HepG2 (cell line): ENCODE measurements around the gene HOXC11. TPM values are rescaled to one million over a fixed set of nuclear protein-coding genes. Genes with fewer than 3 reads are reported as not detected.

Source experiments
- ATAC-seq: fragments of 200-7000 bp; cut with Tn5 transposase; 3 replicates; pipeline ENCODE4 v1.9.1; 2020; ENCODE audit warnings: mild to moderate bottlenecking, moderate library complexity
- BruUV-seq: library from RNA; stranded (reverse); fragments of 400-500 nt; replicated peaks from 2 replicates; lab custom pipeline; 2021; lab: Mats Ljungman, UMichigan
- CTCF ChIA-PET: fragments of 300-600 bp; formaldehyde crosslinking; extraction: SDS; loops from one replicate; lab custom pipeline; 2021; ENCODE audit warnings: low total read pairs, inconsistent platforms, low intra/inter-chr PET ratio; lab: Yijun Ruan, JAX
- POLR2A ChIA-PET: fragments of 350-600 bp; sonication (Branson Sonifier 250); formaldehyde crosslinking; loops from one replicate; lab custom pipeline; 2020; ENCODE audit warnings: antibody characterized with exemption, inconsistent platforms; lab: Yijun Ruan, JAX
- DNase-seq: peaks from one replicate; pipeline ENCODE4 v3.0.0-alpha.2; 2015; ENCODE audit warnings: low spot score
- FAIRE-seq: peaks from 3 replicates; lab custom pipeline; 2011; peaks lifted over from hg19 to GRCh38; lab: Jason Lieb, UNC
- H2AFZ ChIP-seq: one replicate; pipeline ENCODE4 v1.6.1; 2011; ENCODE audit warnings: low read length, inconsistent platforms
- H3K27ac ChIP-seq: fragments of 300-600 bp; 3 replicates; pipeline ENCODE4 v1.8.0; 2011; ENCODE audit warnings: mixed run types, mild to moderate bottlenecking, mixed read lengths, low read length, inconsistent platforms; ENCODE audit not compliant: insufficient read depth; ENCODE audit errors: extremely low read length
- H3K27me3 ChIP-seq, 2 experiments: fragments of 200-600 bp in 1 of 2; 2 replicates in 1 of 2; 3 replicates in 1 of 2; pipeline versions ENCODE4 v1.6.0 to v1.8.0; 2011; ENCODE audit warnings: low read length in 2 of 2, mild to moderate bottlenecking in 2 of 2, moderate library complexity in 2 of 2, inconsistent platforms in 1 of 2; ENCODE audit not compliant: insufficient read depth in 2 of 2, control insufficient read depth in 1 of 2
- H3K36me3 ChIP-seq, 2 experiments: fragments of 200-600 bp in 1 of 2; replicated peaks in 1 of 2; 2 replicates in 1 of 2; 3 replicates in 1 of 2; pipeline versions ENCODE4 v1.5.1 to v1.8.0; 2011; ENCODE audit warnings: low read length in 2 of 2, inconsistent platforms in 1 of 2; ENCODE audit not compliant: insufficient read depth in 2 of 2, control insufficient read depth in 1 of 2
- H3K4me1 ChIP-seq: 2 replicates; pipeline ENCODE4 v1.5.1; 2012; ENCODE audit warnings: low read length, inconsistent platforms; ENCODE audit not compliant: insufficient read depth
- H3K4me2 ChIP-seq: 2 replicates; pipeline ENCODE4 v1.6.0; 2011; ENCODE audit warnings: low read depth, low read length, inconsistent platforms
- H3K4me3 ChIP-seq, 3 experiments: fragments of 200-600 bp in 1 of 3; sonication (generic), shearing (Covaris generic) in 1 of 3; replicated peaks in 1 of 3; 2 replicates each; pipeline ENCODE4 v1.5.1; 2011 to 2016; ENCODE audit warnings: low read length in 3 of 3, inconsistent platforms in 2 of 3, low read depth in 2 of 3, mild to moderate bottlenecking in 2 of 3, control low read depth in 1 of 3, mixed read lengths in 1 of 3; ENCODE audit not compliant: insufficient read depth in 1 of 3
- H3K79me2 ChIP-seq: one replicate; pipeline ENCODE4 v1.6.1; 2011; ENCODE audit warnings: low read length, inconsistent platforms; ENCODE audit not compliant: insufficient read depth
- H3K9ac ChIP-seq: 2 replicates; pipeline ENCODE4 v1.6.0; 2011; ENCODE audit warnings: mild to moderate bottlenecking, low read depth, low read length, inconsistent platforms; ENCODE audit not compliant: insufficient read depth
- H3K9me3 ChIP-seq: 2 replicates; pipeline ENCODE4 v1.5.1; 2012; ENCODE audit warnings: mild to moderate bottlenecking, low read length
- H4K20me1 ChIP-seq: 2 replicates; pipeline ENCODE4 v1.6.0; 2011; ENCODE audit warnings: inconsistent platforms, mild to moderate bottlenecking, low read length, moderate library complexity; ENCODE audit not compliant: insufficient read depth
- ATF1 ChIP-seq: IDR thresholded peaks from 2 replicates; pipeline ENCODE4 v1.6.1; 2016; ENCODE audit warnings: mild to moderate bottlenecking, control low read depth
- ZMYM3 ChIP-seq: sonication (generic); formaldehyde crosslinking; IDR thresholded peaks from 2 replicates; pipeline ENCODE4 v1.5.1; 2020; ENCODE audit warnings: mild to moderate bottlenecking, missing genetic modification reagents
- ZNF556 ChIP-seq: sonication (generic); formaldehyde crosslinking; IDR thresholded peaks from 2 replicates; pipeline ENCODE4 v1.4.0; 2020; ENCODE audit warnings: mild to moderate bottlenecking, missing genetic modification reagents, borderline replicate concordance
- WGBS: methylation state at CpG from one replicate; pipeline ENCODE4 v1.1.6; 2017; ENCODE audit warnings: low lambda C conversion rate; 5-methylcytosine and 5-hydroxymethylcytosine counted together
- in situ Hi-C: cut with HindIII; loops from 2 replicates; pipeline ENCODE4 v1.10.0; 2017; ENCODE audit warnings: low pct_unique_long_range_greater_than_20kb; ENCODE audit not compliant: extremely low pct_ligation_motif_present
- intact Hi-C: fragments of 100-400 bp; cut with micrococcal nuclease; formaldehyde crosslinking; loops from one replicate; pipeline ENCODE4 v1.10.0; 2022; ENCODE audit not compliant: unreplicated experiment
- polyA plus RNA-seq, 8 experiments: library from polyadenylated mRNA; depleted of rRNA in 3 of 8; stranded (reverse) in 7 of 8; unstranded in 1 of 8; fragments of >200 nt; fragmentation: Illumina TruSeq in 4 of 8; extraction: Trizol in 4 of 8; gene quantifications; 2 replicates each; pipeline versions ENCODE4 v1.2.1 to v1.2.3, GENCODE V29; 2011 to 2016; ENCODE audit warnings: low read depth in 4 of 8, missing spikeins in 1 of 8, mixed read lengths in 1 of 8; ENCODE audit not compliant: insufficient read depth in 1 of 8
- total RNA-seq, 5 experiments: library from RNA; depleted of rRNA; stranded (reverse); fragments of >200 nt; fragmentation: Illumina TruSeq; extraction: Trizol; gene quantifications; 2 replicates each; pipeline ENCODE4 v1.2.3, GENCODE V29; 2016; ENCODE audit warnings: low read depth in 1 of 5
- TF ChIP-seq, protein P1 (sequence below): sonication (generic); formaldehyde crosslinking; IDR thresholded peaks from 2 replicates; pipeline ENCODE4 v1.8.1; 2023; ENCODE audit warnings: mild to moderate bottlenecking, missing genetic modification reagents
- TF ChIP-seq, protein P2 (sequence below): sonication (generic); formaldehyde crosslinking; IDR thresholded peaks from 2 replicates; pipeline ENCODE4 v1.5.0; 2020; ENCODE audit warnings: missing genetic modification reagents

Gene HOXC11
- total and polyA plus RNA-seq, 2 of the 13 experiments (the other 11 are each of a cell fraction or from before 2014, with no cell fraction given) = not detected

DNA sequence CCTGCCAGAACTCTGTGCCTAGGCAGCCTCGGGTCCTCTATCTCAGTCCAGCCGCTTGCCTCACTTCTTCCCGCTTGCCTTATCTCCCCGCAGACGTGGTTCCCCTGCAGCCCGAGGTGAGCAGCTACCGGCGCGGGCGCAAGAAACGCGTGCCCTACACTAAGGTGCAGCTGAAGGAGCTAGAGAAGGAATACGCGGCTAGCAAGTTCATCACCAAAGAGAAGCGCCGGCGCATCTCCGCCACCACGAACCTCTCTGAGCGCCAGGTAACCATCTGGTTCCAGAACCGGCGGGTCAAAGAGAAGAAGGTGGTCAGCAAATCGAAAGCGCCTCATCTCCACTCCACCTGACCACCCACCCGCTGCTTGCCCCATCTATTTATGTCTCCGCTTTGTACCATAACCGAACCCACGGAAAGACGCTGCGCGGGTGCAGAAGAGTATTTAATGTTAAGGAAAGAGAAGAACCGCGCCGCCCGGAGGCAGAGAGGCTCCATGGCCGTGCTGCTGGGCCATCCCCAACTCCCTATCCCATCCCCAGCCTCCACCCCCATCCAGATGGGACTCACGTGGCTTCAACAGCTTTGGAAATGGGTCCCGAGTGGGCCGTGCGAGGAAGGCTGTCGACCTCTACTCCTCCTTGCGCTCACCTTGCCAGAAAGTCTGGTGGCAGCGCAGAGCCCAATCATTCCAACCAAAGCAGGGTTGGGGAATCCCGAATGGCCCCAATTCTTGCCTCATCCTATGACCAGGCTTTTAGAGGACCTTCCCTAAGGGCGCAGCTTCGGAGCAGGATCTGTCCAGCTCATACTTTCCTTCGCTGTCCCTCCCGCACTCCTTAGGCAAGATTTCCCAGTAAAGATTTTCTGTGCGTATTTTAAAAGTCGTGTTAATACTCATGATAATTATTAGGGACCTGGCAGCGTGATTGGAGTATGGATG, 27.7 kb upstream of the HOXC11 start:
- no peak overlapping the region for H3K4me3 ChIP-seq
- H3K79me2 ChIP-seq = no peaks in the 10 kb centered on the region
- in situ Hi-C loops (loop anchor here (25.0 kb wide), 1 partner anchor 158 kb away; no protein-coding TSS in a partner anchor), intact Hi-C loops (no loop called here)
- H3K27me3 ChIP-seq = peaks cover 11 to 79% of the 10 kb centered on the region in 2 experiments
- no peaks in the 10 kb centered on the region for H3K9me3 ChIP-seq
- no peak overlapping the region for H3K9ac ChIP-seq
- TF ChIP-seq, protein P1, sequence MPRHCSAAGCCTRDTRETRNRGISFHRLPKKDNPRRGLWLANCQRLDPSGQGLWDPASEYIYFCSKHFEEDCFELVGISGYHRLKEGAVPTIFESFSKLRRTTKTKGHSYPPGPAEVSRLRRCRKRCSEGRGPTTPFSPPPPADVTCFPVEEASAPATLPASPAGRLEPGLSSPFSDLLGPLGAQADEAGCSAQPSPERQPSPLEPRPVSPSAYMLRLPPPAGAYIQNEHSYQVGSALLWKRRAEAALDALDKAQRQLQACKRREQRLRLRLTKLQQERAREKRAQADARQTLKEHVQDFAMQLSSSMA (CRISPR knock-in tag) = no peak
- TF ChIP-seq, protein P2, sequence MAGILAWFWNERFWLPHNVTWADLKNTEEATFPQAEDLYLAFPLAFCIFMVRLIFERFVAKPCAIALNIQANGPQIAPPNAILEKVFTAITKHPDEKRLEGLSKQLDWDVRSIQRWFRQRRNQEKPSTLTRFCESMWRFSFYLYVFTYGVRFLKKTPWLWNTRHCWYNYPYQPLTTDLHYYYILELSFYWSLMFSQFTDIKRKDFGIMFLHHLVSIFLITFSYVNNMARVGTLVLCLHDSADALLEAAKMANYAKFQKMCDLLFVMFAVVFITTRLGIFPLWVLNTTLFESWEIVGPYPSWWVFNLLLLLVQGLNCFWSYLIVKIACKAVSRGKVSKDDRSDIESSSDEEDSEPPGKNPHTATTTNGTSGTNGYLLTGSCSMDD = no peak
- TF ChIP-seq ZMYM3 (CRISPR knock-in tag) (no peak), ZNF556 (no peak), ATF1 (CRISPR knock-in tag) (no peak)
- BruUV-seq = no TSS peak
- no peak overlapping the region for H3K4me2 ChIP-seq
- POLR2A ChIA-PET = no interaction called here
- no peak overlapping the region for H3K27ac ChIP-seq
- no peak for DNase-seq
- ATAC-seq = no peak
- WGBS = 19% methylated on average over 39 of the region's 51 CpGs
- H3K36me3 ChIP-seq = no peaks in the 10 kb centered on the region
- CTCF ChIA-PET = no interaction called here
- H2AFZ ChIP-seq = no peak overlapping the region
- FAIRE-seq = no peak
- peaks cover under 1% of the 10 kb centered on the region; the same call in 1 of the 2 replicates for H4K20me1 ChIP-seq
- peaks cover 9% of the 10 kb centered on the region for H3K4me1 ChIP-seq
